ENCODE measurements around the gene ZNF211. TPM values are rescaled to one million over a fixed set of nuclear protein-coding genes. Genes with fewer than 3 reads are reported as not detected.

Gene ZNF211
- total and polyA plus RNA-seq, 2 experiments from 2014 or later, result 11.9 to 17.2 TPM

GRCh38 chr19:57668635-57669034, 35.7 kb downstream of the ZNF211 start, which contains the start of gene ZSCAN4:
Gene ZSCAN4 (plus strand): TSS chr19:57668935. CDS start chr19:57676146, 7,211 bp downstream.
- Histone ChIP-seq H3K79me2 (no peaks in the 10 kb centered on the region), H3K4me3 (no peak within 1 kb of the TSS)

GRCh38 chr19:57671124-57671895, 38.3 kb downstream of the ZNF211 start:
- Histone ChIP-seq H3K4me3 (no peak overlapping the region), H3K79me2 (no peaks in the 10 kb centered on the region), H3K36me3 (replicated peaks; ENCODE audit: insufficient read depth, low read depth) (no peaks in the 10 kb centered on the region), H3K9me2 (replicated peaks; ENCODE audit: insufficient read depth) (no peaks in the 10 kb centered on the region), H3K27me3 (no peaks in the 10 kb centered on the region), H3K4me2 (no peak overlapping the region), H4K20me1 (ENCODE audit: insufficient read depth, poor library complexity, severe bottlenecking) (no peaks in the 10 kb centered on the region), H3K27ac (no peak overlapping the region), H2AFZ (no peak overlapping the region), H3K4me1 (ENCODE audit: insufficient read depth) (no peaks in the 10 kb centered on the region), H3K9me3 (ENCODE audit: low read depth) (no peaks in the 10 kb centered on the region)
- no peak for DNase-seq (ENCODE audit: low spot score)
- TF ChIP-seq EZH2 (IDR thresholded peaks at IDR 0.05; ENCODE audit: borderline replicate concordance), result no peak
- no peak for TF ChIP-seq EZH2phosphoT487 (IDR thresholded peaks at IDR 0.05; ENCODE audit: low read depth, severe bottlenecking, unreplicated experiment)
- TF ChIP-seq, protein P1, sequence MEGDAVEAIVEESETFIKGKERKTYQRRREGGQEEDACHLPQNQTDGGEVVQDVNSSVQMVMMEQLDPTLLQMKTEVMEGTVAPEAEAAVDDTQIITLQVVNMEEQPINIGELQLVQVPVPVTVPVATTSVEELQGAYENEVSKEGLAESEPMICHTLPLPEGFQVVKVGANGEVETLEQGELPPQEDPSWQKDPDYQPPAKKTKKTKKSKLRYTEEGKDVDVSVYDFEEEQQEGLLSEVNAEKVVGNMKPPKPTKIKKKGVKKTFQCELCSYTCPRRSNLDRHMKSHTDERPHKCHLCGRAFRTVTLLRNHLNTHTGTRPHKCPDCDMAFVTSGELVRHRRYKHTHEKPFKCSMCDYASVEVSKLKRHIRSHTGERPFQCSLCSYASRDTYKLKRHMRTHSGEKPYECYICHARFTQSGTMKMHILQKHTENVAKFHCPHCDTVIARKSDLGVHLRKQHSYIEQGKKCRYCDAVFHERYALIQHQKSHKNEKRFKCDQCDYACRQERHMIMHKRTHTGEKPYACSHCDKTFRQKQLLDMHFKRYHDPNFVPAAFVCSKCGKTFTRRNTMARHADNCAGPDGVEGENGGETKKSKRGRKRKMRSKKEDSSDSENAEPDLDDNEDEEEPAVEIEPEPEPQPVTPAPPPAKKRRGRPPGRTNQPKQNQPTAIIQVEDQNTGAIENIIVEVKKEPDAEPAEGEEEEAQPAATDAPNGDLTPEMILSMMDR (IDR thresholded peaks at IDR 0.05; ENCODE audit: poor library complexity), result no peak
- 62% methylated on average over 7 of the region's 7 CpGs for WGBS (ENCODE audit: low lambda C conversion rate, missing lambda C conversion rate)

More at GRCh38 chr19:57668635-57669034, 35.7 kb downstream of the ZNF211 start, which contains the start of gene ZSCAN4:
- Histone ChIP-seq H3K4me1 (ENCODE audit: insufficient read depth) (no peaks in the 10 kb centered on the region), H3K36me3 (replicated peaks; ENCODE audit: insufficient read depth, low read depth) (no peaks in the 10 kb centered on the region), H2AFZ (no peak within 1 kb of the TSS), H3K4me2 (no peak within 1 kb of the TSS), H3K27me3 (no peaks in the 10 kb centered on the region), H4K20me1 (ENCODE audit: insufficient read depth, poor library complexity, severe bottlenecking) (no peaks in the 10 kb centered on the region), H3K27ac (no peak within 1 kb of the TSS), H3K9me2 (replicated peaks; ENCODE audit: insufficient read depth) (no peaks in the 10 kb centered on the region), H3K9me3 (ENCODE audit: low read depth) (no peaks in the 10 kb centered on the region)
- TF ChIP-seq EZH2phosphoT487 (IDR thresholded peaks at IDR 0.05; ENCODE audit: low read depth, severe bottlenecking, unreplicated experiment) (no peak), EZH2 (IDR thresholded peaks at IDR 0.05; ENCODE audit: borderline replicate concordance) (no peak)
- TF ChIP-seq, protein P1 (IDR thresholded peaks at IDR 0.05; ENCODE audit: poor library complexity), result no peak
- DNase-seq (ENCODE audit: low spot score), result no peak
- WGBS (ENCODE audit: low lambda C conversion rate, missing lambda C conversion rate), result 94% methylated on average over 2 of the region's 2 CpGs

- DNase-seq (ENCODE audit: low spot score), result no peak
- Histone ChIP-seq H3K9me2 (replicated peaks; ENCODE audit: insufficient read depth) (no peaks in the 10 kb centered on the region), H2AFZ (no peak overlapping the region), H3K27me3 (no peaks in the 10 kb centered on the region), H3K4me1 (ENCODE audit: insufficient read depth) (no peaks in the 10 kb centered on the region), H3K36me3 (replicated peaks; ENCODE audit: insufficient read depth, low read depth) (no peaks in the 10 kb centered on the region), H3K79me2 (no peaks in the 10 kb centered on the region), H3K4me2 (no peak overlapping the region), H3K4me3 (no peak overlapping the region), H3K27ac (no peak overlapping the region), H4K20me1 (ENCODE audit: insufficient read depth, poor library complexity, severe bottlenecking) (no peaks in the 10 kb centered on the region), H3K9me3 (ENCODE audit: low read depth) (no peaks in the 10 kb centered on the region)
- no peak for TF ChIP-seq EZH2 (IDR thresholded peaks at IDR 0.05; ENCODE audit: borderline replicate concordance)
- TF ChIP-seq EZH2phosphoT487 (IDR thresholded peaks at IDR 0.05; ENCODE audit: low read depth, severe bottlenecking, unreplicated experiment), result no peak
- TF ChIP-seq, protein P1 (IDR thresholded peaks at IDR 0.05; ENCODE audit: poor library complexity), result no peak
- 94% methylated on average over 4 of the region's 4 CpGs for WGBS (ENCODE audit: low lambda C conversion rate, missing lambda C conversion rate)
Observed at GRCh38 chr19:57672466-57672865, 39.5 kb downstream of the ZNF211 start.
